GM12874 (cell line): Measurements from ENCODE around the gene TEDC1.

Experiments used
- CTCF ChIP-seq: IDR thresholded peaks from 2 replicates; pipeline ENCODE4 v1.5.1; 2011; ENCODE audit warnings: low read depth, mild to moderate bottlenecking, control low read depth, low read length, moderate library complexity; ENCODE audit not compliant: insufficient read depth

The TEDC1 gene

GRCh38 chr14:105491366-105491973, 424 bp downstream of the TEDC1 start:
- TF ChIP-seq CTCF: no peak

DNA sequence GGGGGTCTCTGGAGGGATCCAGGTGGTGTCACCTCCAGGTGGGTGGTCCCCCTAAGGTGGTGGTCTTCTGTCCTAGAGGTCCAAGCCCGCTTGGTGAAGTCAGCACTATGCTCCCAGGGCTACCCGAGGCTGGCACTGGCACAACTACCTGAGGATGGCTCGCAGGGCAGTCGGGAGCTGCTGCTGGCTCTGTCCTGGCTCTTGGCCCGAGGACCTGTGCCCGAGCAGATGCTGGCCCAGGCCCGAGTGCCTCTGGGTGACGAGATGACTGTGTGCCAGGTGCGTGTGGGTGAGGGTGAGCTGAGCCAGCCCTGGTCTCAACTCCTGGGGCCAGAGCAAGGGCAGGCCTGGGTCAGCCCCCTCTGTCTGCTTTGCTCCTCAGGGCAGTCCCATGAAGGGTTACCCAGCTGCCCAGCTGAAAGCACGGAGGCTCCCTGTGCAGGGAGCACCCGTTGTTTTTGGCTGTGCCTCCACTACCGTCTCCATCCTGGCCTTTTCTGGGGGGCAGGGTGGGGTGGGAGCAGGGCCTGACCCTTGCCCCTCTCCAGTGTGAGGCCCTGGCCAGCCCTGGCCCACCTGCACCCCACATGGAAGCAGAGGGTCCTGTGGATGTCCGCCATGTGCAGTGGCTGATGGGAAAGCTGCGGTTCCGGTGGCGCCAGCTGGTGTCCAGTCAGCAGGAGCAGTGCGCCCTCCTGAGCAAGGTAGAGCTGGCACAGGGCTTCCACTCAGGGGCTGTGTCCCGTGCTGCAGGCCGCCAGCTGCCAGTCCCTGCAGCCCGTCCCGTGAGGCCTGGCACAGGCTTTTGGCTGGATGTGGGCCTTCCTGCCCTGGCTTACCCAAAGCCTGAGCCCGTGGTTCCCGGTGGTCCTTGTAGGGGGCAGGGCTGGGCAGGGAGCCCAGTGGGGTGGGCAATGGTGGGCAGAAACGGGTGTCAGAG, 1.3 kb downstream of the TEDC1 start:
- TF ChIP-seq CTCF: no peak

DNA sequence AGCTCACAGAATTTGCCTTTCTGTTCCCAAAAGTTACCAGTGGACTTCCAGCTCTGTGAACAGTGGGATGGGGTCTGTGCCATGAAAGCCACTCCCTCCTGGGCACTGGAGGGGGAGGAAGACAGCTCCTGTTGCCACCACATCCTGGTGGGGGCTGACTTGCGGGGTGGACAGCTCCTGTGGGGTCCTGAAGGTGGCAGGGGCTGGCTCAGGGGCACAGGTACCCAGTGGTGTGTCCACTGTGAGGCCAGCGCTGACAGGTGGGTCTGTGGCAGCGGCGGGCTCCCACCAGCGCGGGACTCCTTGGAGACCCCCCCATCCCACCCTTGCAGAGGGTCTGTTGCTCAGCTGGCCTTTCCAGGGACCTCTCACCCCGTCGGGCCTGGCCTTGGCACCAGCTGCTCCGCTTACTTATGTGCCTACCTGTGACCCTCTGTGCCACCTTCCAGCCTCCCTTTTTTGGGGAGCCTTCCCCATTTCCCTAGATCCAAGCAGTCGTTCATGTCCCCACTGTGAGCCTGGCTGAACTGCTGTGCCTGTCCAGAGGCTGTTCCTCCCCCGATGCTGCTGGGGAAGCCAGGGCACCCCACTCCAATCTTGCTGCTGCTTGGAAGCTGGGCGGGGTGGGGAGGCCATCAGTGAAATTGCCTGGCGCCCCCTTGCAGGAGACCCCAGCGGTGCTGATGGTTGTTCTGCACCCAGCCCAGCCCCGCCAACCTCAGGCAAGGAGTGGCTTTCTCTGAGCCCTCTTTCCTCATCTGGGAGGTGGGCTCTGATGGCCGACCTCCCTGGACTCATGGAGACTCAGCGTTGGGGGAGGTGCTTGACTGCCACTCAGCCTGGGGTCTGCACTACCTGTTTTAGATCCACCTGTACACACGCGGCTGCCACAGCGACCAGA, 2.2 kb downstream of the TEDC1 start:
- TF ChIP-seq CTCF: no peak

DNA sequence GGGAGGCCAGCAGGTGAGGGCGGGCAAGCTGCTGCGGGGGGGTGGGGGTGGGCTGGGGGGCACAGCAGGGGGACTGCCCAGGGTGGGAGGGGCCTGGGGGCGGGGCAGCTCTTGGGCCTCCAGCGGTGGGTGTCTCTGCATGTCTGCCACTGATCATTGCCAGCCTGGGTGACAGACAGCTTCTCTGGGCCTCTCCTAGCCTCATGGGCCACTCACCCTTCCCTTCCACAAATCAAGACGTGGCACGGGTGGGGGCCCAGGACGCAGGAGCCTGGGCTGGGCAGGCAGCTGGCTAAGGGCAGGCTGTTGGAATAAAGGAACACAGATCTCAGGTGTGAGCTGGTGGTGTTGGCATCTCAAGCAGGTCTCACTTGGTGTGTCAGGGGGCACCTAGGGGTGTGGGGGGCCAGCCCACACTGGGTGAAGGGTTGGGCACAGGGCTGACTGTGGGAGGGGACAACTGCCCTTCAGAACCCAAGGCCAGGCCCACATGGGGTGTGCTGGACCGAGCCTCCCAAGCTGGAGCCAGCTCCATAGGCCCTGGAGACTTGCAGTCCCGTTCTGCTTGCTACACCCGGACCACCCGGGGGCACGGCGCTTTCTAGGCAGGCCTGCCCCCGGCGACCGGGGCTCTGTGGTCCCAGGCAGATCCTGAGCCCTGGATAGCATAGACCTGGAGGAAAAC, 3.0 kb downstream of the TEDC1 start:
- TF ChIP-seq CTCF: no peak

DNA sequence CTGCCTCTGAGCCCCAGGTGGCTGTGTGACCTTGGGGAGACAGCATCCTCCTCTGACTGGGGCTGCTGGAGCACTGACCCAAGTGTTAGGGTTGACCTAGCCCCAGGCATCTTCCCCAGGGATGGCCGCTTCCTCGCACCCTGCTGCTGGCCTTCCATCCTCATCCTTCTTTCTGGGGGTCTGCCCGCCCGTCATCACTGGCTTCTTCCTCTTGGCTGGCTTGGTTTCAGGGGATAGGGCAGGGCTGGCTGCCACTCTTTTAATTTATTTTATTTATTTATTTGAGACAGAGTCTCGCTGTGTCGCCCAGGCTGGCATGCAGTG, 3.5 kb downstream of the TEDC1 start:
- TF ChIP-seq CTCF: no peak

- TF ChIP-seq CTCF: no peak
These were observed 4.3 kb downstream of the TEDC1 start for GRCh38 chr14:105495101-105495989.
